HepG2 (cell line): ENCODE results near the gene ADORA2B. TPM values are rescaled to one million over a fixed set of nuclear protein-coding genes. Genes with fewer than 3 reads are reported as not detected.
"Not testable (repeated sequence)": the region's sequence is repeated elsewhere in the genome, so short reads cannot be mapped to it uniquely, and the experiment has no call there.

ENCODE experiments used
- ATAC-seq: fragments of 200-7000 bp; cut with Tn5 transposase; 3 replicates; pipeline ENCODE4 v1.9.1; 2020; ENCODE audit warnings: mild to moderate bottlenecking, moderate library complexity
- BruUV-seq: library from RNA; stranded (reverse); fragments of 400-500 nt; replicated peaks from 2 replicates; lab custom pipeline; 2021; lab: Mats Ljungman, UMichigan
- CTCF ChIA-PET: fragments of 300-600 bp; formaldehyde crosslinking; extraction: SDS; loops from one replicate; lab custom pipeline; 2021; ENCODE audit warnings: low total read pairs, inconsistent platforms, low intra/inter-chr PET ratio; lab: Yijun Ruan, JAX
- POLR2A ChIA-PET: fragments of 350-600 bp; sonication (Branson Sonifier 250); formaldehyde crosslinking; loops from one replicate; lab custom pipeline; 2020; ENCODE audit warnings: antibody characterized with exemption, inconsistent platforms; lab: Yijun Ruan, JAX
- DNase-seq: peaks from one replicate; pipeline ENCODE4 v3.0.0-alpha.2; 2015; ENCODE audit warnings: low spot score
- FAIRE-seq: peaks from 3 replicates; lab custom pipeline; 2011; peaks lifted over from hg19 to GRCh38; lab: Jason Lieb, UNC
- H2AFZ ChIP-seq: one replicate; pipeline ENCODE4 v1.6.1; 2011; ENCODE audit warnings: low read length, inconsistent platforms
- H3K27ac ChIP-seq: fragments of 300-600 bp; 3 replicates; pipeline ENCODE4 v1.8.0; 2011; ENCODE audit warnings: mixed run types, mild to moderate bottlenecking, mixed read lengths, low read length, inconsistent platforms; ENCODE audit not compliant: insufficient read depth; ENCODE audit errors: extremely low read length
- H3K27me3 ChIP-seq, 2 experiments: fragments of 200-600 bp in 1 of 2; 2 replicates in 1 of 2; 3 replicates in 1 of 2; pipeline versions ENCODE4 v1.6.0 to v1.8.0; 2011; ENCODE audit warnings: low read length in 2 of 2, mild to moderate bottlenecking in 2 of 2, moderate library complexity in 2 of 2, inconsistent platforms in 1 of 2; ENCODE audit not compliant: insufficient read depth in 2 of 2, control insufficient read depth in 1 of 2
- H3K36me3 ChIP-seq, 2 experiments: fragments of 200-600 bp in 1 of 2; replicated peaks in 1 of 2; 2 replicates in 1 of 2; 3 replicates in 1 of 2; pipeline versions ENCODE4 v1.5.1 to v1.8.0; 2011; ENCODE audit warnings: low read length in 2 of 2, inconsistent platforms in 1 of 2; ENCODE audit not compliant: insufficient read depth in 2 of 2, control insufficient read depth in 1 of 2
- H3K4me1 ChIP-seq: 2 replicates; pipeline ENCODE4 v1.5.1; 2012; ENCODE audit warnings: low read length, inconsistent platforms; ENCODE audit not compliant: insufficient read depth
- H3K4me2 ChIP-seq: 2 replicates; pipeline ENCODE4 v1.6.0; 2011; ENCODE audit warnings: low read depth, low read length, inconsistent platforms
- H3K4me3 ChIP-seq, 3 experiments: fragments of 200-600 bp in 1 of 3; sonication (generic), shearing (Covaris generic) in 1 of 3; replicated peaks in 1 of 3; 2 replicates each; pipeline ENCODE4 v1.5.1; 2011 to 2016; ENCODE audit warnings: low read length in 3 of 3, inconsistent platforms in 2 of 3, low read depth in 2 of 3, mild to moderate bottlenecking in 2 of 3, control low read depth in 1 of 3, mixed read lengths in 1 of 3; ENCODE audit not compliant: insufficient read depth in 1 of 3
- H3K79me2 ChIP-seq: one replicate; pipeline ENCODE4 v1.6.1; 2011; ENCODE audit warnings: low read length, inconsistent platforms; ENCODE audit not compliant: insufficient read depth
- H3K9ac ChIP-seq: 2 replicates; pipeline ENCODE4 v1.6.0; 2011; ENCODE audit warnings: mild to moderate bottlenecking, low read depth, low read length, inconsistent platforms; ENCODE audit not compliant: insufficient read depth
- H3K9me3 ChIP-seq: 2 replicates; pipeline ENCODE4 v1.5.1; 2012; ENCODE audit warnings: mild to moderate bottlenecking, low read length
- H4K20me1 ChIP-seq: 2 replicates; pipeline ENCODE4 v1.6.0; 2011; ENCODE audit warnings: inconsistent platforms, mild to moderate bottlenecking, low read length, moderate library complexity; ENCODE audit not compliant: insufficient read depth
- ASH2L ChIP-seq: fragments of 300-600, 200-600 bp; sonication (generic); IDR thresholded peaks from 2 replicates; pipeline ENCODE4 v1.7.0; 2017; ENCODE audit warnings: low read depth, mild to moderate bottlenecking, moderate library complexity, mixed read lengths, low read length; ENCODE audit not compliant: insufficient read length
- ELF3 ChIP-seq: IDR thresholded peaks from 2 replicates; pipeline ENCODE4 v1.6.1; 2016; ENCODE audit warnings: missing genetic modification reagents, missing compliant biosample characterization
- GTF2F1 ChIP-seq: fragments of 150-350 bp; IDR thresholded peaks from 2 replicates; pipeline ENCODE4 v1.6.1; 2014; ENCODE audit warnings: low read length
- HOXA9 ChIP-seq: sonication (generic); formaldehyde crosslinking; IDR thresholded peaks from 2 replicates; pipeline ENCODE4 v1.8.1; 2022; ENCODE audit warnings: missing genetic modification reagents, mild to moderate bottlenecking, moderate library complexity, borderline replicate concordance
- IRX3 ChIP-seq: sonication (generic); formaldehyde crosslinking; IDR thresholded peaks from 2 replicates; pipeline ENCODE4 v1.8.1; 2023; ENCODE audit warnings: mild to moderate bottlenecking, low read depth, missing genetic modification reagents, borderline replicate concordance
- KAT7 ChIP-seq: IDR thresholded peaks from 2 replicates; pipeline ENCODE4 v1.6.1; 2018; ENCODE audit warnings: borderline replicate concordance, missing compliant biosample characterization
- NBN ChIP-seq: fragments of 450-650 bp; conservative IDR thresholded peaks from 2 replicates; pipeline ENCODE4 v1.6.1; 2017
- NCOR1 ChIP-seq: fragments of 200-600 bp; sonication (generic); IDR thresholded peaks from 2 replicates; pipeline ENCODE4 v1.7.0; 2017; ENCODE audit warnings: antibody characterized with exemption, low read length, borderline replicate concordance
- XRCC5 ChIP-seq: fragments of 200-400 bp; formaldehyde crosslinking; optimal IDR thresholded peaks from 2 replicates; pipeline ENCODE3; 2017; ENCODE audit warnings: mild to moderate bottlenecking, low read length
- ZIK1 ChIP-seq: sonication (generic); formaldehyde crosslinking; IDR thresholded peaks from 2 replicates; pipeline ENCODE4 v1.5.0; 2020; ENCODE audit warnings: mild to moderate bottlenecking, low read depth, missing genetic modification reagents, borderline replicate concordance
- ZKSCAN1 ChIP-seq: fragments of 150-350 bp; IDR thresholded peaks from 2 replicates; pipeline ENCODE4 v1.6.1; 2014; ENCODE audit warnings: low read length
- ZKSCAN8 ChIP-seq: IDR thresholded peaks from 2 replicates; pipeline ENCODE4 v1.6.1; 2016; ENCODE audit warnings: borderline replicate concordance, missing genetic modification reagents, missing compliant biosample characterization
- ZNF260 ChIP-seq: sonication (generic); formaldehyde crosslinking; IDR thresholded peaks from 2 replicates; pipeline ENCODE4 v1.4.0; 2020; ENCODE audit warnings: missing genetic modification reagents, low read depth, mild to moderate bottlenecking, borderline replicate concordance
- ZNF563 ChIP-seq: sonication (generic); formaldehyde crosslinking; IDR thresholded peaks from 2 replicates; pipeline ENCODE4 v1.8.0; 2022; ENCODE audit warnings: mild to moderate bottlenecking, moderate library complexity, missing genetic modification reagents
- WGBS: methylation state at CpG from one replicate; pipeline ENCODE4 v1.1.6; 2017; ENCODE audit warnings: low lambda C conversion rate; 5-methylcytosine and 5-hydroxymethylcytosine counted together
- in situ Hi-C: cut with HindIII; loops from 2 replicates; pipeline ENCODE4 v1.10.0; 2017; ENCODE audit warnings: low pct_unique_long_range_greater_than_20kb; ENCODE audit not compliant: extremely low pct_ligation_motif_present
- intact Hi-C: fragments of 100-400 bp; cut with micrococcal nuclease; formaldehyde crosslinking; loops from one replicate; pipeline ENCODE4 v1.10.0; 2022; ENCODE audit not compliant: unreplicated experiment
- polyA plus RNA-seq, 8 experiments: library from polyadenylated mRNA; depleted of rRNA in 3 of 8; stranded (reverse) in 7 of 8; unstranded in 1 of 8; fragments of >200 nt; fragmentation: Illumina TruSeq in 4 of 8; extraction: Trizol in 4 of 8; gene quantifications; 2 replicates each; pipeline versions ENCODE4 v1.2.1 to v1.2.3, GENCODE V29; 2011 to 2016; ENCODE audit warnings: low read depth in 4 of 8, missing spikeins in 1 of 8, mixed read lengths in 1 of 8; ENCODE audit not compliant: insufficient read depth in 1 of 8
- total RNA-seq, 5 experiments: library from RNA; depleted of rRNA; stranded (reverse); fragments of >200 nt; fragmentation: Illumina TruSeq; extraction: Trizol; gene quantifications; 2 replicates each; pipeline ENCODE4 v1.2.3, GENCODE V29; 2016; ENCODE audit warnings: low read depth in 1 of 5

Gene ADORA2B
- total and polyA plus RNA-seq, 2 of the 13 experiments (the other 11 are each of a cell fraction or from before 2014, with no cell fraction given) = 10.4 to 20.0 TPM

DNA sequence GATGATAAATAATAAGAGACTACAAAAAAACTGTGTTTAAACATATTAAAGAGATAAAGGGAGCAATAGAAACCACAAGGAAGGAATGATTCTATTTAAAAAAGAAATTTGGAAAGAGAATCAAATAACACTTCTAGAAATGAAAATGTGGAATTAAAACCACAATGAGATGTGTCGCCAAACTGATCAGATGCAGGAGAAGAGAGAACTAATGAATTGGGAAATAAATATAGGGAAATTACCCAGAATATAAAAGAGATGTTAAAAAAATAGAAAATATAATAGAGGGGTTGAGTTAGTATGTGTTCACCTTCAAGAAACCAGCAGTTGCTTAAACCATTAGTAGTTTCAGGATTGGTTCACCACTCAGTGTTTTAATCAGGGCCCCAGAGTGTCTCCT is 48.7 kb upstream of the ADORA2B start (continued):
- no peak for TF ChIP-seq ZKSCAN1

DNA sequence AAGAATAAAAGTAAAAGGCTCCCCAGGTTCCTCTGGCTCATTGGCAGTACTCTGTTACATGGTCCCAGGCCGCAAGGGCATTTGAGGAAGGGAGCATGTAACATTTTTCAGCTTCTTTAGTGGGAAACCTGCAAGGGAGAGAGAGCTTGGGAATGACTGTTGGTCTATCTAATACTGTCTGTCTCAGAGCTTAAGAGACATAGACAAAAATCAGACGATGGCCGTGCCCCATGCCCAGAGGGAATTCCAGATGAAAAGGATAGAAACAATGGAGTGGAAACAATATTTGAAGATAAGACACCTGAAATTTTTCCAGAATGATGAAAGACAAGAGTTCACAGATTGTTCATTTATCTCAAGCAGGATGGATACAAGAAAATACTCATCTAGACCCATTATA is 48.1 kb upstream of the ADORA2B start:
- Histone ChIP-seq H3K27ac (no peak overlapping the region), H3K36me3 (no peaks in the 10 kb centered on the region), H3K27me3 (no peaks in the 10 kb centered on the region; a peak in 2 of 5 replicates), H3K4me3 (no peak overlapping the region), H2AFZ (no peak overlapping the region), H4K20me1 (no peaks in the 10 kb centered on the region), H3K9me3 (no peaks in the 10 kb centered on the region), H3K4me1 (peaks cover 32% of the 10 kb centered on the region), H3K79me2 (no peaks in the 10 kb centered on the region), H3K9ac (no peak overlapping the region), H3K4me2 (no peak overlapping the region)
- no peak for DNase-seq
- TF ChIP-seq KAT7 (CRISPR knock-in tag) = no peak
- no peak for TF ChIP-seq ELF3
- TF ChIP-seq GTF2F1 = no peak
- TF ChIP-seq NBN = no peak
- TF ChIP-seq ZNF563 = no peak
- no peak for TF ChIP-seq ASH2L
- TF ChIP-seq NCOR1 = no peak
- TF ChIP-seq ZIK1 (CRISPR knock-in tag) = no peak
- TF ChIP-seq ZNF260 (CRISPR knock-in tag) = no peak
- no peak for TF ChIP-seq XRCC5
- TF ChIP-seq IRX3 = no peak
- TF ChIP-seq ZKSCAN8 (CRISPR knock-in tag) = no peak
- TF ChIP-seq HOXA9 (CRISPR knock-in tag) = no peak
- WGBS = 35% methylated on average over 3 of the region's 3 CpGs
- ChIA-PET POLR2A (no interaction called here), CTCF (no interaction called here)
- FAIRE-seq = no peak
- no peak for ATAC-seq
- intact Hi-C loops = no loop called here
- no TSS peak for BruUV-seq
- in situ Hi-C loops = no loop called here

GRCh38 chr17:15899596-15899995 is 45.3 kb upstream of the ADORA2B start:
- 27% methylated on average over 4 of the region's 4 CpGs for WGBS
- BruUV-seq, H2AFZ ChIP-seq, intact Hi-C loops, H3K4me2 ChIP-seq, ATAC-seq, H3K4me3 ChIP-seq, H3K36me3 ChIP-seq, H4K20me1 ChIP-seq, H3K27me3 ChIP-seq, DNase-seq, POLR2A ChIA-PET, in situ Hi-C loops, H3K9ac ChIP-seq, H3K27ac ChIP-seq, CTCF ChIA-PET, FAIRE-seq, H3K79me2 ChIP-seq, H3K9me3 ChIP-seq: not testable (repeated sequence)
- peaks cover 13% of the 10 kb centered on the region for H3K4me1 ChIP-seq
